ENCODE results near the gene RNASE13.

GRCh38 chr14:21033133-21033698 lies 1.4 kb downstream of the RNASE13 start:
- TF ChIP-seq CTCF (IDR thresholded peaks at IDR 0.05) (no peak), POLR2AphosphoS5 (IDR thresholded peaks at IDR 0.05) (no peak), EP300 (IDR thresholded peaks at IDR 0.05; ENCODE audit: low read depth) (no peak)
